K562 (cell line): Measurements from ENCODE around the gene GOLGA6L22. TPM values are rescaled to one million over a fixed set of nuclear protein-coding genes. Genes with fewer than 3 reads are reported as not detected.
"Not testable (repeated sequence)": the region's sequence is repeated elsewhere in the genome, so short reads cannot be mapped to it uniquely, and the experiment has no call there.

ENCODE experiments used
- ATAC-seq: fragments of 200-7000 bp; cut with Tn5 transposase; 3 replicates; pipeline ENCODE4 v1.9.1; 2020; ENCODE audit warnings: moderate library complexity
- BruUV-seq: library from RNA; stranded (reverse); fragments of 400-500 nt; replicated peaks from 2 replicates; lab custom pipeline; 2021; lab: Mats Ljungman, UMichigan
- CTCF ChIA-PET: fragments of 300-600 bp; formaldehyde crosslinking; extraction: SDS; loops from one replicate; lab custom pipeline; 2021; ENCODE audit warnings: low intra/inter-chr PET ratio; lab: Yijun Ruan, JAX
- POLR2A ChIA-PET: fragments of 300-600, 350-650 bp; sonication (Branson Sonifier 250); formaldehyde crosslinking; extraction: SDS; loops from one replicate; lab custom pipeline; 2021; ENCODE audit warnings: antibody characterized with exemption, inconsistent platforms; lab: Yijun Ruan, JAX
- DNase-seq, 4 experiments: peaks; one replicate each; pipeline versions ENCODE4 v3.0.0 to v3.0.0-alpha.2; 2011 to 2018; ENCODE audit warnings: low spot score in 3 of 4, mixed read lengths in 3 of 4; ENCODE audit errors: extremely low read depth in 1 of 4
- FAIRE-seq: peaks from 2 replicates; lab custom pipeline; 2011; peaks lifted over from hg19 to GRCh38; lab: Jason Lieb, UNC
- H2AFZ ChIP-seq: 2 replicates; pipeline ENCODE4 v1.6.0; 2011; ENCODE audit warnings: low read depth, low read length, control low read depth, inconsistent platforms
- H3K27ac ChIP-seq: fragments of 200-600 bp; 3 replicates; pipeline ENCODE4 v1.8.0; 2011; ENCODE audit warnings: low read depth, mild to moderate bottlenecking, control low read depth, inconsistent platforms, low read length, moderate library complexity, mixed read lengths; ENCODE audit errors: extremely low read depth
- H3K27me3 ChIP-seq, 2 experiments: fragments of 300-600 bp in 1 of 2; 2 replicates in 1 of 2; 3 replicates in 1 of 2; pipeline versions ENCODE4 v1.6.0 to v1.8.0; 2011; ENCODE audit warnings: inconsistent platforms in 2 of 2, low read length in 2 of 2, mild to moderate bottlenecking in 1 of 2, mixed read lengths in 1 of 2, moderate library complexity in 1 of 2; ENCODE audit not compliant: control insufficient read depth in 2 of 2, insufficient read depth in 2 of 2
- H3K36me3 ChIP-seq: fragments of 300-600 bp; 3 replicates; pipeline ENCODE4 v1.8.0; 2011; ENCODE audit warnings: mild to moderate bottlenecking, low read length, inconsistent platforms; ENCODE audit not compliant: control insufficient read depth, insufficient read depth
- H3K4me1 ChIP-seq, 2 experiments: fragments of 200-600 bp in 1 of 2; replicated peaks in 1 of 2; 2 replicates in 1 of 2; 3 replicates in 1 of 2; pipeline versions ENCODE4 v1.5.1 to v1.8.0; 2011; ENCODE audit warnings: inconsistent platforms in 2 of 2, low read length in 2 of 2, mild to moderate bottlenecking in 1 of 2, mixed read lengths in 1 of 2, moderate library complexity in 1 of 2; ENCODE audit not compliant: control insufficient read depth in 2 of 2, insufficient read depth in 2 of 2
- H3K4me2 ChIP-seq: 2 replicates; pipeline ENCODE4 v1.6.1; 2011; ENCODE audit warnings: low read length, control low read depth, inconsistent platforms, mixed read lengths; ENCODE audit not compliant: insufficient read depth
- H3K4me3 ChIP-seq: fragments of 200-600 bp; sonication (generic), shearing (Covaris generic); 2 replicates; pipeline ENCODE4 v1.5.1; 2016; ENCODE audit warnings: control low read depth, inconsistent platforms
- H3K79me2 ChIP-seq: fragments of 200-600 bp; 3 replicates; pipeline ENCODE4 v1.8.0; 2011; ENCODE audit warnings: low read length, inconsistent platforms; ENCODE audit not compliant: control insufficient read depth, insufficient read depth
- H3K9ac ChIP-seq, 2 experiments: 2 replicates each; pipeline versions ENCODE4 v1.6.0 to v1.6.1; 2011; ENCODE audit warnings: low read depth in 2 of 2, low read length in 2 of 2, control low read depth in 1 of 2, inconsistent platforms in 1 of 2, mild to moderate bottlenecking in 1 of 2, mixed read lengths in 1 of 2; ENCODE audit not compliant: insufficient read depth in 1 of 2
- H3K9me1 ChIP-seq: one replicate; pipeline ENCODE4 v1.6.0; 2011; ENCODE audit warnings: inconsistent platforms, mild to moderate bottlenecking, low read length, moderate library complexity; ENCODE audit not compliant: control insufficient read depth, insufficient read depth
- H3K9me3 ChIP-seq: replicated peaks from 2 replicates; pipeline ENCODE4 v1.5.1; 2011; ENCODE audit warnings: low read depth, low read length, inconsistent platforms; ENCODE audit not compliant: control insufficient read depth, insufficient read depth
- H4K20me1 ChIP-seq: replicated peaks from 2 replicates; pipeline ENCODE4 v1.6.1; 2011; ENCODE audit warnings: low read length, inconsistent platforms, mixed read lengths; ENCODE audit not compliant: control insufficient read depth, insufficient read depth
- WGBS: fragments of 100-300 bp; shearing (Covaris generic); methylation state at CpG from one replicate; pipeline ENCODE4 v1.1.6; 2016; ENCODE audit warnings: low coverage, mixed read lengths; ENCODE audit not compliant: insufficient coverage; ENCODE audit errors: missing lambda C conversion rate; 5-methylcytosine and 5-hydroxymethylcytosine counted together
- in situ Hi-C: fragments of 300-500 bp; cut with MboI; formaldehyde crosslinking; loops from 4 replicates; pipeline ENCODE4 v1.15.0; 2018; ENCODE audit warnings: inconsistent platforms, mixed read lengths
- intact Hi-C: fragments of 100-400 bp; cut with micrococcal nuclease; formaldehyde crosslinking; loops from 2 replicates; pipeline ENCODE4 v1.14.2; 2022
- polyA plus RNA-seq, 8 experiments: library from polyadenylated mRNA; depleted of rRNA in 4 of 8; stranded (reverse) in 5 of 8; unstranded in 3 of 8; fragments of >200 nt; fragmentation: Nextera tagmentation in 2 of 8; fragmentation: Illumina TruSeq in 1 of 8; extraction: Ambion mirVana in 2 of 8; extraction: Trizol in 1 of 8; gene quantifications; 2 replicates each; pipeline versions ENCODE4 v1.2.1 to v1.2.3, GENCODE V29; 2011 to 2014; ENCODE audit warnings: inconsistent platforms in 1 of 8, missing spikeins in 1 of 8
- total RNA-seq, 7 experiments: library from RNA; depleted of rRNA in 6 of 7; stranded (reverse); fragments of >200 nt in 6 of 7; fragmentation: Illumina TruSeq in 2 of 7; extraction: Trizol in 2 of 7; gene quantifications; 2 replicates each; pipeline versions ENCODE4 v1.2.1 to v1.2.3, GENCODE V29; 2011 to 2021; ENCODE audit warnings: low replicate concordance in 1 of 7

GOLGA6L22 gene
- total and polyA plus RNA-seq, 9 of the 15 experiments (the other 6 are each of a cell fraction or from before 2014, with no cell fraction given) = not detected

GRCh38 chr15:22418212-22418611, 40.5 kb upstream of the GOLGA6L22 start:
- FAIRE-seq, H3K9me3 ChIP-seq, H3K4me2 ChIP-seq, CTCF ChIA-PET, H3K9ac ChIP-seq, H3K4me1 ChIP-seq, H3K27ac ChIP-seq, H3K4me3 ChIP-seq, BruUV-seq, DNase-seq, POLR2A ChIA-PET, H2AFZ ChIP-seq, H3K36me3 ChIP-seq, H3K79me2 ChIP-seq, H4K20me1 ChIP-seq, H3K9me1 ChIP-seq, intact Hi-C loops, H3K27me3 ChIP-seq: not testable (repeated sequence)
- in situ Hi-C loops = loop anchor here (5.0 kb wide), 1 partner anchor 1836 kb away; no protein-coding TSS in a partner anchor
- WGBS = no CpG with 5 or more reads among the region's 29 CpGs
- ATAC-seq = peak; percentile 21; the same call in 2 of the 3 replicates

GRCh38 chr15:22418666-22419065, 40.0 kb upstream of the GOLGA6L22 start:
- POLR2A ChIA-PET, H3K9me3 ChIP-seq, H2AFZ ChIP-seq, CTCF ChIA-PET, FAIRE-seq, H3K36me3 ChIP-seq, H3K4me2 ChIP-seq, H3K9ac ChIP-seq, intact Hi-C loops, H4K20me1 ChIP-seq, H3K9me1 ChIP-seq, H3K27me3 ChIP-seq, BruUV-seq, H3K4me1 ChIP-seq, H3K79me2 ChIP-seq, H3K4me3 ChIP-seq, H3K27ac ChIP-seq: not testable (repeated sequence)
- DNase-seq (peak in 1 of 4 experiments; percentile 0), ATAC-seq (peak; percentile 73)
- 20% methylated on average over 10 of the region's 33 CpGs for WGBS
- in situ Hi-C loops = loop anchor here (5.0 kb wide), 1 partner anchor 1836 kb away; no protein-coding TSS in a partner anchor

- peak; percentile 21; the same call in 1 of the 3 replicates for ATAC-seq
- in situ Hi-C loops = not testable (repeated sequence)
Measured at GRCh38 chr15:22420340-22420739, 38.4 kb upstream of the GOLGA6L22 start.

GRCh38 chr15:22429426-22429825, 29.3 kb upstream of the GOLGA6L22 start:
- FAIRE-seq, H3K9me1 ChIP-seq, H3K9ac ChIP-seq, H3K27me3 ChIP-seq, H3K27ac ChIP-seq, CTCF ChIA-PET, H2AFZ ChIP-seq, H3K36me3 ChIP-seq, H4K20me1 ChIP-seq, DNase-seq, intact Hi-C loops, BruUV-seq, H3K4me2 ChIP-seq, ATAC-seq, H3K4me1 ChIP-seq, POLR2A ChIA-PET, H3K4me3 ChIP-seq, H3K79me2 ChIP-seq, in situ Hi-C loops, H3K9me3 ChIP-seq: not testable (repeated sequence)
- WGBS = 0% methylated on average over 3 of the region's 11 CpGs

More at GRCh38 chr15:22420340-22420739, 38.4 kb upstream of the GOLGA6L22 start:
- H3K27me3 ChIP-seq, H3K79me2 ChIP-seq, H3K4me3 ChIP-seq, POLR2A ChIA-PET, CTCF ChIA-PET, DNase-seq, intact Hi-C loops, H4K20me1 ChIP-seq, BruUV-seq, H3K4me2 ChIP-seq, H3K4me1 ChIP-seq, H3K9me1 ChIP-seq, H3K36me3 ChIP-seq, FAIRE-seq, H3K9me3 ChIP-seq, H3K9ac ChIP-seq, H2AFZ ChIP-seq, H3K27ac ChIP-seq: not testable (repeated sequence)
- 4% methylated on average over 9 of the region's 13 CpGs for WGBS
